SK-N-SH (cell line): ENCODE measurements around the gene SETD1B.

Experiments used
- CTCF ChIP-seq: fragments of 200-600 bp; sonication (generic); IDR thresholded peaks from 2 replicates; pipeline ENCODE4 v1.6.1; 2017; ENCODE audit warnings: antibody characterized with exemption, mild to moderate bottlenecking, moderate library complexity
- EZH2phosphoT487 ChIP-seq: fragments of 200-600 bp; sonication (generic); IDR thresholded peaks from 2 replicates; pipeline ENCODE4 v1.6.1; 2017; ENCODE audit warnings: low read depth, mixed run types, mild to moderate bottlenecking, antibody characterized with exemption, moderate library complexity, borderline replicate concordance
- FOXM1 ChIP-seq: IDR thresholded peaks from 2 replicates; pipeline ENCODE4 v1.4.0; 2012; ENCODE audit warnings: low read depth, mild to moderate bottlenecking
- GABPA ChIP-seq: IDR thresholded peaks from 2 replicates; pipeline ENCODE4 v1.4.0; 2012; ENCODE audit warnings: low read depth, mild to moderate bottlenecking
- JUND ChIP-seq: IDR thresholded peaks from 2 replicates; pipeline ENCODE4 v1.4.0; 2012
- POLR2AphosphoS5 ChIP-seq: IDR thresholded peaks from 2 replicates; pipeline ENCODE4 v1.6.1; 2012; ENCODE audit warnings: low read depth, low read length
- SMC3 ChIP-seq: IDR thresholded peaks from 2 replicates; pipeline ENCODE4 v1.6.1; 2012; ENCODE audit warnings: low read depth, low read length, improper control_type of control experiment
- TAF1 ChIP-seq: IDR thresholded peaks from 2 replicates; pipeline ENCODE4 v1.6.1; 2012; ENCODE audit warnings: low read depth, mild to moderate bottlenecking, low read length, moderate library complexity, borderline replicate concordance
- TEAD4 ChIP-seq: IDR thresholded peaks from 2 replicates; pipeline ENCODE4 v1.4.0; 2012; ENCODE audit warnings: mild to moderate bottlenecking, borderline replicate concordance; ENCODE audit not compliant: insufficient read depth
- USF2 ChIP-seq: fragments of 150-350 bp; IDR thresholded peaks from 2 replicates; pipeline ENCODE4 v1.6.1; 2017; ENCODE audit warnings: antibody characterized with exemption, low read length, low read depth, borderline replicate concordance
- ZBTB33 ChIP-seq: IDR thresholded peaks from 2 replicates; pipeline ENCODE4 v1.4.0; 2012; ENCODE audit warnings: low read depth, borderline replicate concordance

DNA sequence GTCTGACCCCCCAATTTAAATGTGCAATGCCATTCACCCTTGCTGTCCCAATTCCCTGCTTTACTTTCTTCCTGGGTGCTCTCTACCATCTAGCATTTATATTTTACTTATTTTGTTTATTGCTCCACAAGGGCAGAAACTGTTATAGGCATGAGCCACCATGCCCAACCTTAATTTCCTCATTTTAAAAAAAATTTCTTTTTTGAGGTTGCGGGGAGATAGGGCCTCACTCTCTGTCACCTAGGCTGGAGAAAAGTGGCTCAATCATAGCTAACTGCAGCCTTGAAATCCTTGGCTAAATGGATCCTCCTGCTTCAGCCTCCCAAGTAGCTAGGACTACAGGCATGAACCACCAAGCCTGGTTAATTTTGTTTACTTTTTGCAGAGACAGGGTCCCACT lies 41.9 kb downstream of the SETD1B start:
- no peak for TF ChIP-seq CTCF
- TF ChIP-seq GABPA: no peak
- no peak for TF ChIP-seq EZH2phosphoT487
- no peak for TF ChIP-seq USF2
- no peak for TF ChIP-seq POLR2AphosphoS5
- TF ChIP-seq FOXM1: no peak
- no peak for TF ChIP-seq SMC3
- no peak for TF ChIP-seq TEAD4
- TF ChIP-seq ZBTB33: no peak
- no peak for TF ChIP-seq JUND
- TF ChIP-seq TAF1: no peak
